Fibroblast of skin of scalp (primary cell): Measurements from ENCODE around the gene MEN1.

Source experiments
- DNase-seq: peaks from one replicate; pipeline ENCODE4 v3.0.0-alpha.2; 2013

Gene MEN1

DNA sequence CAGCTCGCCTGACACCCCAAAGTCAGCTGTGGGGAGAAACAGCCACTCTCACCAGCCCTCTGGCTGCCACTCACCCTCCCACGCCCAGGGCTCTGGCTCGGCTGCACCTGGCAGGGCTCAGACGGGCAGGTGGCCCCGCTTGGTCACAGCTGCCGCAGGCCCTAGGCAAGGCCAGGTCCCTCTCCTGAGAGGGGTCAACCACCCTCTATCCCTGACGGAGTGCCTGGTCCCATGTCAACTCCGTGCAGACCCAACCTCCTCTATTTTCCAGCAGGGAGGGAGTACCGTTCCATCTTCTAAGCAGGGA is 9.2 kb downstream of the MEN1 start:
- no peak for DNase-seq

- DNase-seq, result no peak
These were observed 9.8 kb downstream of the MEN1 start for GRCh38 chr11:64800303-64801157.

DNA sequence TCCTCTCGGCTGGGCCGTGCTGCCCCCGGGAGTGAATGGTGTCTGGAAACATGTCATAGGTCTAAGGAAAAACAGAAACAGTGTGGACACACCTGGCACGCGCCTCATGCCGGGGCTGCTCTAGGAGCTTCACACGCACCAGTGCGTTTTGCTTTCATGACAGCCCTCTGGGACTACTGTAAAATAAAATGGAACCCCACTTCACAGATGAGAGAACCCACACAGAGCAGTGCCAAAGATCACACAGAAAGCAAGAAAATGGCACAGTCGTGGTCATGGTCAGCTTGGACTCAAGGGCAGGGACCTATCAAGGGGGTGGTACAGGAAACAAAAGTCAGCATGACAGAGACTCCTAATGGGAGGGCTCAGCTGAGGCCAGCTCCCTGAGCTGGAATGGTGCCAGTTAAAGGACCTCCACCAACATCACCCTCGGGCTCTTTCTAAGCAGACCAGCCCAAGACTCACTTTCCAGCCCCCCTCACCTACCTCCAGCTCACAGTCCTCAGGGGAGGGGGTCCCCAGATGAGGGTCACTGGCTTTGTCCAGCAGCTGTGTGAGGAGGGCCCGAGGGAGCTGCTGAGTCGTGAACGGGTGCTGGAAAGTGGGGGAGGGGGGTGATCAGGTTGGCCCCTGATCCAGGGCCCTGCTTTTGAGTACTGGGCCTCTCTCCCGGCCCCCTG is 10.6 kb downstream of the MEN1 start:
- no peak for DNase-seq

DNA sequence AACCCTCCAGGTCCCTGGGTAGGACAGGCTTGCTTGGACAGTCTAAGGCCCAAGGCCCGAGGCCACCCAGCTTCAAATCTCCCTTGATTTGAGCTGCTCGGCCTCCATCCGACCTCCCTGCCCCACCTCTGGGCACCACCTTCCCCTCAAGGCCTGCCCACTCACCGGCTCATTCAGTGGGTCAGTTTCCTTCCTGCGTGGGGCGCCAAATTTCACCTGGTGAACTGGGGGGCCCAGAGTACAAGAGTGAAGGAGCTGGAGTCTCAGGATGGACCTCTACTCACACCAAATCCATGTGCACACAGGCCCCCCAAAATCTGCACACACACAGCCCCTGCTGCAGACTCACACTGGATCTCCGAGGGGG is 11.1 kb downstream of the MEN1 start:
- DNase-seq, result no peak

GRCh38 chr11:64796757-64797541 is 13.4 kb downstream of the MEN1 start:
- no peak for DNase-seq

DNA sequence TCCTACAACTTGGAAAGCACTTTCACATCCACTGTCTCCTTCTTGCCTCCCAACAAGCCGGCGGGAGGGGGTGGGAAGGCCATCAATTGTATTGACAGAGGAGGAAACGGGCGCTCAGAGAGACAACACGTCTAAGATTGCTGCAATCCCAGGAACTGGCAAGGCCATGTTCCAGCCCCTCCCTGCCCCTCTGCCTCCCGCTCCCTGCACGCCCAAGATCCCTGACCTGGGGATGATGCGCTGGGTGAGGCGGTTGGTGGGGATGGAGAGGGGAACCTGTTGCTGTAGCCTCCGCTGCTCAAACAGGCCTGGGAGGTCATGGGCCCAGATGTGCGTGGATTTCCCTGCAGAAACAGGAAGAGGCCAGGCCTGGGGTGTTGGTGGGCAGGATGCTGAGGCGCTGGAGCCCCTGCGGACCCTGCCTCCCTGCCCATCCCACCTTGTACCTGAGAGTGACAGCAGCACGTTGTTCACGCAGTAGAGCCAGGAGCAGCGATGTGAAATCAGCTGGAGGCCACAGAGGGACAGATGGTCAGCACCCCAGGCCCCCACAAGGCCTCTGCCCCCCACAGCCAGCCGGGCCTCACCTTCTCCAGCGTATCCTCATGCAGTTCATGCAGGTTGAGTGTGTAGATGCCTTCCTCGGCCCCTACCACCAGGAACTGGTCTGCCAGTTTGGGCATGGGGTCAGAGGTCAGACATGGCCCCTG is 14.1 kb downstream of the MEN1 start:
- DNase-seq, result no peak

DNA sequence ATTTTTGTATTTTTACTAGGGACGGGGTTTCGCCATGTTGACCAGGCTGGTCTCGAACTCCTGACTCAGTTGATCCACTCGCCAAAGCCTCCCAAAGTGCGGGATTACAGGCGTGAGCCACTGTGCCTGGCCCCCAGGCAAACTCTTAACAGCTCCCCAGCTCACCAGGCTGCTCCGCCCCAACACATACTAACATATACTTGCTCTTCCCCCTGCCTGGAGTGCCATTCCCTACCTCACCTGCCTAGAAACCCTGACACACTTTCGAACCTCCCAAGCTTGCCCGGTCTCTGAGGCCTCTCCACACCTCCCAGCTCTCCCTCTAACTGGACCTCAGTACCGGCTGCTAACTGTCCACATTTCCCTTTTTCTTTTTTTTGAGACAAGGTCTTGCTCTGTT is 15.8 kb downstream of the MEN1 start:
- no peak for DNase-seq

- no peak for DNase-seq
These were observed 16.8 kb downstream of the MEN1 start for GRCh38 chr11:64793271-64794160.

DNA sequence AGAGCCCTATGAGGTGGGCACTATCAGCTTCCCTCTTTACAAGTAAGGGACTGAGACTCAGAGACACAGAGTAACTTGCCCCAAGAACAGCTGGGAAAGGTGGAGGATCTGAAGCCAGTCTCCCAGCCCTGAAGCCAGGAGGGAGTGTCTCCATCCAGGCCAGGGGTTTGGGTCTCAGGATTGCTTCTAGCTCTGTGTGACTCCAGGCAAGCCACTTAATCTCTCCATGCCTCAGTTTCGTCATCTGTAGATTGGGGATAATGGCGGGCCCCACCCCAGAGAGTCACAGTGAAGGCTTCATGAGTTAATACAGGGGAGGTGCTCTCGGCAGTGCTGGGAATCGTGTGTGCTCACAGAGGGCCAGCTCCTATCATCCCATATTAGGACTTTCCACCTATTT is 17.9 kb downstream of the MEN1 start:
- no peak for DNase-seq

DNA sequence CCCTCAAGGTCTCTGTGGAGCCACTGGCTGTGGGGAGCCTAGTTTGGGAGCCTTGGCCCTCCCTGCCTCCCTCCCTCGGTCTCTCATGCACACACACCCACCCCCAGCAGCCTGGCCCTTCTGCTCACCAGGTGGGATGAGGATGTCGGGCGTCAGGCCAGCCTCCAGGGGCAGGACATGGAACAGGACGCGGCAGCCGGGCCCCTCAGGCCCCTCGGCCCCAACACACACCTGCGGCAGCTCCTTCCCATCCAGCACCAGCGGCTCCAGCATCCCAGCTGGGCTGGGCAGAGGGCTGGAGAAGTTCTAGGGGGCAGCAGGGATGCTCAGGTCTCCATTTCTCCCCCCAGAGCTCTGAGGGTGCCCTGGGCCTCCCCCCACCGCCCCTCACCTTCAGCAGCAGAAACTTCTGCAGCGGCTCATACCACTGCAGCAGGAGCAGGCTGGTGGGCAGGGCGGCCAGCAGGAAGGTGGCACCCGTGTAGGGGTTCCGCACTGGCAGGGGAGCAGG is 18.5 kb downstream of the MEN1 start:
- no peak for DNase-seq

GRCh38 chr11:64790205-64791095 is 19.9 kb downstream of the MEN1 start:
- DNase-seq, result no peak

- no peak for DNase-seq
These were observed 20.8 kb downstream of the MEN1 start for GRCh38 chr11:64789331-64790204.

- no peak for DNase-seq
These were observed 21.8 kb downstream of the MEN1 start for GRCh38 chr11:64788321-64789215.

DNA sequence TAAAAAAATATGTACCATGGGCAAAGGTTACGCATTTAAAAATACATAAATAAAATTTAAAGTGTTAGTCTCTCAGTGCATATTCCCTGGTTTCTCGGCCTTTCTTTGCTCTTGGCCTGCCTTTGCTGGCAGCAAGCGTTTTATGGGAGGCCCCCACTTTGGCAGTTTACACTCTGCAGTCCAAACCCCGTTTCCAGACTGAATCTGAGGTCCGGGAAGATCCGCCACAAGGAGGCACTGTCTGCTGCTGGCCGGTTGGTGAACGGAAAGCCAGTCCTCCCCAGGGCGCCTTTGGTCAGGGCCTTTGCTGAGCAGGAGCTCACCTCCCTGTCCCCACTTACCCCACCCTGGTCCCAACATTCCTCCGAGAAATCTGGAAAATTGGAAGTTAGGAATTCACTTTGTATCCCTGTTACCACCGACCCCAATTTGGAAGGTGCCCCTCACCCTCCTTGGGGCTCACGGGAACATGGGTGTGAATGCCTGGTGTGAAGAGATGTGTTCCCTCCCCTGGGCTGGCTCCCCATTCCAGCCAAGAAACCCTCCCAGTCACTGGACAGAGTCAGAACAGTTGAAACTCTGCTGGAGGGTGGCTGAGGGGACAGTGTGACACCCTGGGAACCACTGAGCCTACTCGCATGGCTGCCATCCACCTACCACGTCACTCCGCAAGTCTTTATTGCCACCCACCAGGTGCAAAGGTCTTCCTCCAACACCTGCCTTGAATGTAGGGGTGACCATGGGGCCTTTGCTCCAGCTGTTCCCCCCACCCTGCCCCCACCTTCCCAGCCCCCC is 22.6 kb downstream of the MEN1 start:
- DNase-seq, result peak; percentile 27

DNA sequence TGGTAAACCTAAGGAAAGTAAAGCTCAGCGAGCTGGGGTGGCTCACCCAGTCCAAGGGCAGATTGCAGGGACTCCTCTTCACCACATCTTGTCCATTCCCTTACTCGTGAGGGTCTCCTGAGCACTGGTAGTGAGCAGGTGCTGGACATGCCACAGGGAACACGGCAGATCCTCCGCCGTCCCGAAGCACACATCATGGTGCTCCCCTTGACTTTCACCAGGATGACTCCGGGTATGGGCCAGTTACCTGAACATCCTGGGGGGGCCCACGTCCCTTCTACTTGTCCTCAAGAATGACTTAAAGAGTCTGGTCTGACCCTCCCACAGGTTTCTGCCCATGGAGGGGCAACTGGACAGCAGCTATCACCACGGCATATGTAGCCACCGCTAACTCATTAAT is 24.0 kb downstream of the MEN1 start:
- no peak for DNase-seq

- no peak for DNase-seq
These were observed 25.4 kb downstream of the MEN1 start for GRCh38 chr11:64784813-64785581.
